Ovary (tissue), 9 donors: ENCODE data around the gene YTHDF2. TPM values are rescaled to one million over a fixed set of nuclear protein-coding genes. Genes with fewer than 3 reads are reported as not detected.
"Not testable (repeated sequence)": the region's sequence is repeated elsewhere in the genome, so short reads cannot be mapped to it uniquely, and the experiment has no call there.

Experiments
- DNase-seq, 5 donors: peaks; one replicate each; pipeline ENCODE4 v3.0.0-alpha.2; 2019 to 2020
- H3K27ac ChIP-seq, 2 donors: fragments of 200-600 bp; one replicate each; pipeline versions ENCODE4 v1.5.1 to v1.8.0; 2019 to 2022
- H3K27me3 ChIP-seq: fragments of 200-600 bp; one replicate; pipeline ENCODE4 v1.8.0; 2022
- H3K36me3 ChIP-seq: fragments of 200-600 bp; sonication (generic); one replicate; pipeline ENCODE4 v1.5.1; 2019
- H3K4me1 ChIP-seq: one replicate; pipeline ENCODE4 v1.8.1; 2013; ENCODE audit warnings: mild to moderate bottlenecking, moderate library complexity; ENCODE audit not compliant: insufficient read depth
- H3K4me3 ChIP-seq: fragments of 200-600 bp; sonication (generic); one replicate; pipeline ENCODE4 v1.5.1; 2017
- H3K9me3 ChIP-seq, 2 donors: fragments of 200-600 bp in 1 of 2; sonication (generic) in 1 of 2; one replicate each; pipeline versions ENCODE4 v1.5.1 to v1.8.1; 2013 to 2019; ENCODE audit warnings: mild to moderate bottlenecking in 1 of 2, moderate library complexity in 1 of 2
- CTCF ChIP-seq, 3 donors: fragments of 450-650 bp in 2 of 3; fragments of 200-600 bp in 1 of 3; IDR thresholded peaks; one replicate each; pipeline versions ENCODE4 v1.5.1 to v1.8.0; 2016 to 2022; ENCODE audit warnings: antibody characterized with exemption in 3 of 3, mild to moderate bottlenecking in 1 of 3
- EP300 ChIP-seq: sonication (generic); formaldehyde crosslinking; IDR thresholded peaks from one replicate; pipeline ENCODE4 v1.6.1; 2017; ENCODE audit warnings: antibody characterized with exemption
- POLR2A ChIP-seq: fragments of 450-650 bp; IDR thresholded peaks from one replicate; pipeline ENCODE4 v1.6.1; 2017; ENCODE audit warnings: antibody characterized with exemption, mild to moderate bottlenecking, moderate library complexity
- WGBS, 3 donors: extraction: QIAGEN DNeasy Blood & Tissue Kit in 1 of 3; methylation state at CpG; one replicate each; pipeline versions ENCODE4 v1.1.5 to v1.1.7; 2013 to 2017; 5-methylcytosine and 5-hydroxymethylcytosine counted together
- intact Hi-C, 4 donors: fragments of 100-400 bp; cut with DNase I; formaldehyde crosslinking; loops; one replicate each; pipeline versions ENCODE4 v1.11.0 to v1.15.1; 2022 to 2023
- polyA plus RNA-seq, 2 donors: library from polyadenylated mRNA; stranded (reverse); fragments of 200-250 nt in 1 of 2; fragments of 350-450 nt in 1 of 2; fragmentation: Illumina TruSeq in 1 of 2; extraction: RNeasy Lipid Tissue Mini Kit (QIAGEN cat#74804) in 1 of 2; gene quantifications; one replicate each; pipeline ENCODE4 v1.2.3, GENCODE V29; 2013 to 2014
- total RNA-seq, 7 donors: library from RNA; depleted of rRNA in 2 of 7; stranded (reverse); fragments of >200 nt in 2 of 7; fragmentation: NEBNext Ultra II Directional in 3 of 7; extraction: Animal tissue kit (Norgen Biotek cat#: 25700) in 3 of 7; gene quantifications; one replicate each; pipeline versions ENCODE4 v1.1.0 to v1.2.4, GENCODE V29; 2016 to 2023
- donor health status: DM: no; HTN: no; CAD: no; lungs with moderate emphysema.
- donor health status: DM: no; HTN: no; CAD: no.
- donor health status: Bipolar disorder and iron deficiency.
- donor health status: DM: yes; HTN: yes; CAD: no.
- donor health status: DM: no; HTN: no; CAD: no.
- donor health status: DM: yes; HTN: yes; CAD: no.

Gene YTHDF2
- total and polyA plus RNA-seq, 9 donors = 25.8 to 70.2 (median 54.8) TPM

GRCh38 chr1:28783363-28783762 lies 46.6 kb downstream of the YTHDF2 start:
- TF ChIP-seq CTCF (IDR thresholded peaks at IDR 0.05) (no peak), EP300 (no peak), POLR2A (no peak)
- Histone ChIP-seq H3K36me3 (no peaks in the 10 kb centered on the region), H3K27ac (no peak overlapping the region), H3K9me3 (no peaks in the 10 kb centered on the region), H3K4me3 (no peak overlapping the region), H3K4me1 (peaks cover 1% of the 10 kb centered on the region), H3K27me3 (no peaks in the 10 kb centered on the region)
- intact Hi-C loops = loop anchor here in 1 of 4 donors (10.0 kb wide), 1 partner anchor 421 kb away; no protein-coding TSS in a partner anchor
- no peak for DNase-seq
- WGBS, 3 donors = 72 to 90% (median 79%) methylated on average over 2 of the region's 2 CpGs

GRCh38 chr1:28789412-28789811 lies 52.7 kb downstream of the YTHDF2 start:
- TF ChIP-seq CTCF (IDR thresholded peaks at IDR 0.05) (no peak), EP300 (no peak), POLR2A (no peak)
- intact Hi-C loops = loop anchor here in 3 of 4 donors (5.0 to 10.0 kb wide), 3 partner anchors 83 to 415 kb away; no protein-coding TSS in a partner anchor
- Histone ChIP-seq H3K36me3 (no peaks in the 10 kb centered on the region), H3K27me3 (no peaks in the 10 kb centered on the region), H3K9me3 (no peaks in the 10 kb centered on the region), H3K4me3 (no peak overlapping the region), H3K27ac (no peak overlapping the region), H3K4me1 (no peaks in the 10 kb centered on the region)
- no peak for DNase-seq
- 87 to 94% (median 91%) methylated on average over 9 of the region's 9 CpGs for WGBS, 3 donors

- no peaks in the 10 kb centered on the region for H3K9me3 ChIP-seq
- no peaks in the 10 kb centered on the region for H3K36me3 ChIP-seq
- no peak for DNase-seq
- H3K4me1 ChIP-seq = no peaks in the 10 kb centered on the region
- H3K4me3 ChIP-seq = no peak overlapping the region
- no peaks in the 10 kb centered on the region for H3K27me3 ChIP-seq
- TF ChIP-seq CTCF (IDR thresholded peaks at IDR 0.05) = no peak
- H3K27ac ChIP-seq = no peak overlapping the region
- 44 to 58% (median 45%) methylated on average over 6 of the region's 6 CpGs for WGBS, 3 donors
- intact Hi-C loops = loop anchor here (5.0 to 10.0 kb wide), 5 partner anchors 75 to 415 kb away; no protein-coding TSS in a partner anchor
Observed at GRCh38 chr1:28789816-28790215, 53.1 kb downstream of the YTHDF2 start.

- no peaks in the 10 kb centered on the region for H3K27me3 ChIP-seq
- H3K9me3 ChIP-seq = no peaks in the 10 kb centered on the region
- H3K4me3 ChIP-seq = no peak overlapping the region
- TF ChIP-seq CTCF (IDR thresholded peaks at IDR 0.05) = no peak
- TF ChIP-seq EP300 = no peak
- TF ChIP-seq POLR2A = no peak
- no peaks in the 10 kb centered on the region for H3K4me1 ChIP-seq
- no peak overlapping the region for H3K27ac ChIP-seq
- H3K36me3 ChIP-seq = no peaks in the 10 kb centered on the region
- intact Hi-C loops = loop anchor here in 2 of 4 donors (5.0 to 10.0 kb wide), 2 partner anchors 74 to 77 kb away; no protein-coding TSS in a partner anchor
- no peak for DNase-seq
- WGBS, 3 donors = 51 to 61% (median 55%) methylated on average over 12 of the region's 12 CpGs
Observed at GRCh38 chr1:28790377-28791035, 53.8 kb downstream of the YTHDF2 start.

- intact Hi-C loops = loop anchor here in 2 of 4 donors (5.0 to 10.0 kb wide), 2 partner anchors 73 to 75 kb away; no protein-coding TSS in a partner anchor
- not testable (repeated sequence) for DNase-seq, H3K36me3 ChIP-seq, H3K27ac ChIP-seq, H3K27me3 ChIP-seq, H3K4me1 ChIP-seq, H3K9me3 ChIP-seq, H3K4me3 ChIP-seq
- 89 to 93% (median 90%) methylated on average over 2 of the region's 2 CpGs for WGBS, 3 donors
Observed at GRCh38 chr1:28791929-28792328, 55.2 kb downstream of the YTHDF2 start.
